Measurements from ENCODE around the gene LCLAT1. TPM values are rescaled to one million over a fixed set of nuclear protein-coding genes. Genes with fewer than 3 reads are reported as not detected.
A peak's percentile ranks its signal among the peaks of the same experiment; 100 is the strongest.

Gene LCLAT1
- total RNA-seq, 1 experiment from 2014 or later, result 32.9 TPM

DNA sequence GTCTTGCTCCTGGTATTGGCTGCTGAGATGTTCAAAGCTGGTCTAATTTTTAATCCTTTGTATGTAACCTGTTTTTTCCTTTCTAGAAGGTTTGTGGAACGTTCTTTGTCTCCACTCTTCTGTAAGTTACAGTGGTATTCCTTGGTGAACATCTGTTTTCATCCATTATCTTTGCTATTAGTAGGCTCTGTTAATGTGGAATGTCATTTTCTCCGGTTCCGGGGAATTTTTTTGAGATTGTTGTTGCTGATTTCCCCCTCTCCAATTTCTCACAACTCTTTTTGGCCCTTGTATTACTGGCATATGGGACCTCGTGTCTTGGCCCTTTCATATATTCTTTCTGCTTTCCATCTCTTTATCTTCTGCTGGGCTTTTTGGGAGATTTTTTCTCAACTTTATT, 63.4 kb downstream of the LCLAT1 start:
- H3K27ac Mint-ChIP-seq, result peak overlapping the region in 1 of 3 experiments; percentile 15; a peak in 3 of 7 replicates
- TF ChIP-seq, protein P1, sequence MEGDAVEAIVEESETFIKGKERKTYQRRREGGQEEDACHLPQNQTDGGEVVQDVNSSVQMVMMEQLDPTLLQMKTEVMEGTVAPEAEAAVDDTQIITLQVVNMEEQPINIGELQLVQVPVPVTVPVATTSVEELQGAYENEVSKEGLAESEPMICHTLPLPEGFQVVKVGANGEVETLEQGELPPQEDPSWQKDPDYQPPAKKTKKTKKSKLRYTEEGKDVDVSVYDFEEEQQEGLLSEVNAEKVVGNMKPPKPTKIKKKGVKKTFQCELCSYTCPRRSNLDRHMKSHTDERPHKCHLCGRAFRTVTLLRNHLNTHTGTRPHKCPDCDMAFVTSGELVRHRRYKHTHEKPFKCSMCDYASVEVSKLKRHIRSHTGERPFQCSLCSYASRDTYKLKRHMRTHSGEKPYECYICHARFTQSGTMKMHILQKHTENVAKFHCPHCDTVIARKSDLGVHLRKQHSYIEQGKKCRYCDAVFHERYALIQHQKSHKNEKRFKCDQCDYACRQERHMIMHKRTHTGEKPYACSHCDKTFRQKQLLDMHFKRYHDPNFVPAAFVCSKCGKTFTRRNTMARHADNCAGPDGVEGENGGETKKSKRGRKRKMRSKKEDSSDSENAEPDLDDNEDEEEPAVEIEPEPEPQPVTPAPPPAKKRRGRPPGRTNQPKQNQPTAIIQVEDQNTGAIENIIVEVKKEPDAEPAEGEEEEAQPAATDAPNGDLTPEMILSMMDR (conservative IDR thresholded peaks at IDR 0.05), result no peak
- Histone ChIP-seq H3K23ac (ENCODE audit: insufficient read length, low read depth, low read length) (no peak overlapping the region), H2AK5ac (ENCODE audit: insufficient read length, low read length) (no peak overlapping the region), H2BK12ac (ENCODE audit: insufficient read length, low read depth, low read length) (no peak overlapping the region), H3K56ac (ENCODE audit: insufficient read length, low read depth, low read length) (no peak overlapping the region), H3K4me2 (ENCODE audit: insufficient read depth, insufficient read length, low read length) (no peak overlapping the region), H3K9ac (ENCODE audit: extremely low read depth, insufficient read length, low read length) (no peak overlapping the region), H2BK15ac (ENCODE audit: low read depth, low read length) (no peak overlapping the region), H3K79me1 (ENCODE audit: insufficient read depth, low read depth, low read length, poor library complexity, severe bottlenecking) (no peaks in the 10 kb centered on the region), H3K27ac (ENCODE audit: insufficient read length, low read depth, low read length) (no peak overlapping the region), H4K5ac (ENCODE audit: insufficient read length, low read depth, low read length) (no peak overlapping the region), H3K23me2 (ENCODE audit: insufficient read length, low read depth, low read length, poor library complexity, severe bottlenecking) (no peaks in the 10 kb centered on the region), H2BK5ac (ENCODE audit: insufficient read length, low read length) (no peak overlapping the region), H2BK120ac (ENCODE audit: low read depth, low read length, poor library complexity, severe bottlenecking) (no peak overlapping the region), H2BK20ac (ENCODE audit: low read depth, low read length, poor library complexity, severe bottlenecking) (no peak overlapping the region), H3K4me1 (ENCODE audit: insufficient read depth, low read length) (peaks cover 2% of the 10 kb centered on the region; the same call in 1 of the 2 replicates), H3K18ac (ENCODE audit: insufficient read length, low read depth, low read length) (no peak overlapping the region), H3T11ph (ENCODE audit: low read length) (no peak overlapping the region), H3K9me3 (ENCODE audit: control insufficient read depth, low read depth, low read length) (no peaks in the 10 kb centered on the region), H4K20me1 (ENCODE audit: control insufficient read depth, insufficient read depth, insufficient read length) (no peaks in the 10 kb centered on the region), H3K79me2 (ENCODE audit: insufficient read depth, low read length) (peaks cover 2% of the 10 kb centered on the region; the same call in 1 of the 2 replicates), H4K8ac (replicated peaks; ENCODE audit: insufficient read length, low read depth, low read length) (no peak overlapping the region), H2AFZ (ENCODE audit: low read length) (no peak overlapping the region), H3K14ac (ENCODE audit: insufficient read depth, low read length) (no peak overlapping the region), H3K27me3 (ENCODE audit: insufficient read depth, low read length) (no peaks in the 10 kb centered on the region), H3K4ac (ENCODE audit: low read depth, low read length) (no peak overlapping the region), H4K91ac (ENCODE audit: insufficient read length, low read depth, low read length) (no peak overlapping the region)
- no peak overlapping the region for H3K4me3 Mint-ChIP-seq
- no peaks in the 10 kb centered on the region for H3K27me3 Mint-ChIP-seq (ENCODE audit: low read depth)
- DNase-seq, result no peak
- peaks cover 12% of the 10 kb centered on the region in 2 experiments for H3K9me3 Mint-ChIP-seq
- peaks cover 9 to 13% (median 13%) of the 10 kb centered on the region in 3 experiments for H3K36me3 Mint-ChIP-seq (ENCODE audit: insufficient read depth in 1 of 3, low read depth in 3 of 3)
- H3K4me1 Mint-ChIP-seq, result peaks cover 44 to 47% of the 10 kb centered on the region in 2 experiments
- WGBS (ENCODE audit: extremely low coverage, insufficient read length, low lambda C conversion rate), result no CpG with 5 or more reads among the region's 4 CpGs

Data from H9 (cell line).